GM23338 (cell line): Measurements from ENCODE around the gene DPF3. TPM values are rescaled to one million over a fixed set of nuclear protein-coding genes. Genes with fewer than 3 reads are reported as not detected.

ENCODE experiments used
- ATAC-seq: fragments of 200-7000 bp; cut with Tn5 transposase; 3 replicates; pipeline ENCODE4 v1.9.1; 2020
- DNase-seq: peaks from one replicate; pipeline ENCODE4 v3.0.0-alpha.2; 2015; ENCODE audit warnings: low spot score
- H2AFZ ChIP-seq: fragments of 200-600 bp; sonication (generic); 2 replicates; pipeline ENCODE4 v1.8.0; 2016; ENCODE audit warnings: antibody characterized with exemption, mild to moderate bottlenecking, moderate library complexity
- H3F3A ChIP-seq: fragments of 200-600 bp; sonication (generic); replicated peaks from 2 replicates; pipeline ENCODE4 v1.8.0; 2017; ENCODE audit warnings: antibody characterized with exemption, mixed run types, low read depth
- H3K27ac ChIP-seq: fragments of 200-600 bp; sonication (generic); 2 replicates; pipeline ENCODE4 v1.6.1; 2016; ENCODE audit warnings: low read depth
- H3K27me3 ChIP-seq: fragments of 200-600 bp; sonication (generic); 2 replicates; pipeline ENCODE4 v1.8.0; 2016; ENCODE audit warnings: mild to moderate bottlenecking, mixed run types, moderate library complexity; ENCODE audit not compliant: insufficient read depth
- H3K36me3 ChIP-seq: fragments of 200-600 bp; sonication (generic); 2 replicates; pipeline ENCODE4 v1.8.0; 2016; ENCODE audit warnings: mild to moderate bottlenecking; ENCODE audit not compliant: insufficient read depth
- H3K4me1 ChIP-seq: fragments of 200-600 bp; sonication (generic); 2 replicates; pipeline ENCODE4 v1.8.0; 2016; ENCODE audit warnings: mild to moderate bottlenecking, moderate library complexity; ENCODE audit not compliant: insufficient read depth
- H3K4me2 ChIP-seq: fragments of 200-600 bp; sonication (generic); 2 replicates; pipeline ENCODE4 v1.7.1; 2017; ENCODE audit warnings: mixed run types
- H3K4me3 ChIP-seq: fragments of 200-600 bp; sonication (generic); 2 replicates; pipeline ENCODE4 v1.6.1; 2016; ENCODE audit warnings: mixed run types
- H3K79me2 ChIP-seq: fragments of 200-600 bp; sonication (generic); replicated peaks from 2 replicates; pipeline ENCODE4 v1.8.0; 2017; ENCODE audit warnings: mild to moderate bottlenecking; ENCODE audit not compliant: insufficient read depth
- H3K9me2 ChIP-seq: fragments of 200-600 bp; sonication (generic); 2 replicates; pipeline ENCODE4 v1.8.0; 2017; ENCODE audit not compliant: insufficient read depth
- H4K20me1 ChIP-seq: fragments of 200-600 bp; sonication (generic); replicated peaks from 2 replicates; pipeline ENCODE4 v1.8.0; 2017; ENCODE audit warnings: mild to moderate bottlenecking; ENCODE audit not compliant: insufficient read depth
- H3K27ac Mint-ChIP-seq: 2 replicates; pipeline ENCODE4 v1.8.0; 2020; ENCODE audit warnings: inconsistent platforms, mild to moderate bottlenecking, moderate library complexity, mixed read lengths
- H3K27me3 Mint-ChIP-seq: 3 replicates; pipeline ENCODE4 v1.8.0; 2022; ENCODE audit warnings: low read depth, mild to moderate bottlenecking, moderate library complexity, mixed read lengths, inconsistent platforms; ENCODE audit not compliant: insufficient read depth, poor library complexity
- H3K36me3 Mint-ChIP-seq: 3 replicates; pipeline ENCODE4 v1.8.0; 2021; ENCODE audit warnings: low read depth, mild to moderate bottlenecking, inconsistent platforms, moderate library complexity, mixed read lengths
- H3K4me1 Mint-ChIP-seq: 3 replicates; pipeline ENCODE4 v1.8.0; 2020; ENCODE audit warnings: mild to moderate bottlenecking, inconsistent platforms, mixed read lengths
- H3K4me3 Mint-ChIP-seq: 3 replicates; pipeline ENCODE4 v1.8.0; 2021; ENCODE audit warnings: moderate library complexity, mild to moderate bottlenecking, inconsistent platforms, mixed read lengths
- H3K9me3 Mint-ChIP-seq: 3 replicates; pipeline ENCODE4 v1.8.0; 2020; ENCODE audit warnings: moderate library complexity, mild to moderate bottlenecking, inconsistent platforms, mixed read lengths
- CREB1 ChIP-seq: fragments of 250-450 bp; sonication (Bioruptor Pico); IDR thresholded peaks from 2 replicates; pipeline ENCODE4 v1.5.0; 2020; ENCODE audit warnings: low read depth, mild to moderate bottlenecking, moderate library complexity
- ETS1 ChIP-seq: IDR thresholded peaks from 2 replicates; pipeline ENCODE4 v1.6.1; 2016; ENCODE audit warnings: antibody characterized with exemption
- EZH2 ChIP-seq: fragments of 200-600 bp; sonication (generic); IDR thresholded peaks from one replicate; pipeline ENCODE4 v1.8.0; 2017; ENCODE audit warnings: antibody characterized with exemption, mild to moderate bottlenecking, low read depth; ENCODE audit not compliant: unreplicated experiment
- EZH2phosphoT487 ChIP-seq: fragments of 200-600 bp; sonication (generic); IDR thresholded peaks from one replicate; pipeline ENCODE4 v1.8.1; 2018; ENCODE audit warnings: antibody characterized with exemption; ENCODE audit not compliant: unreplicated experiment
- JUNB ChIP-seq: IDR thresholded peaks from one replicate; pipeline ENCODE4 v1.6.1; 2016; ENCODE audit warnings: antibody characterized with exemption; ENCODE audit not compliant: unreplicated experiment
- NANOG ChIP-seq: IDR thresholded peaks from 2 replicates; pipeline ENCODE4 v1.6.1; 2016; ENCODE audit warnings: antibody characterized with exemption, borderline replicate concordance
- POLR2AphosphoS5 ChIP-seq: IDR thresholded peaks from 2 replicates; pipeline ENCODE4 v1.6.1; 2016; ENCODE audit warnings: antibody characterized with exemption, low read depth
- STAT1 ChIP-seq: IDR thresholded peaks from one replicate; pipeline ENCODE4 v1.6.1; 2016; ENCODE audit warnings: antibody characterized with exemption; ENCODE audit not compliant: unreplicated experiment
- ZNF114 ChIP-seq: fragments of 250-450 bp; sonication (Bioruptor Pico); IDR thresholded peaks from 2 replicates; pipeline ENCODE4 v1.5.0; 2020; ENCODE audit warnings: mild to moderate bottlenecking, moderate library complexity
- ZNF331 ChIP-seq: fragments of 250-450 bp; sonication (Bioruptor Pico); IDR thresholded peaks from 2 replicates; pipeline ENCODE4 v1.5.0; 2020; ENCODE audit warnings: low read depth, mild to moderate bottlenecking, moderate library complexity
- ZNF462 ChIP-seq: fragments of 250-450 bp; sonication (Bioruptor Pico); IDR thresholded peaks from 2 replicates; pipeline ENCODE4 v1.5.0; 2020; ENCODE audit warnings: mild to moderate bottlenecking, moderate library complexity
- polyA plus RNA-seq: library from polyadenylated mRNA; unstranded; fragments of >200 nt; fragmentation: Nextera tagmentation; extraction: Ambion mirVana; gene quantifications from 2 replicates; pipeline ENCODE4 v1.2.1, GENCODE V29; 2016
- total RNA-seq: library from RNA; depleted of rRNA; stranded (reverse); fragments of >200 nt; shearing (Covaris generic); gene quantifications from 2 replicates; pipeline ENCODE4 v1.2.3, GENCODE V29; 2014
- TF ChIP-seq, protein P1 (sequence below): IDR thresholded peaks from one replicate; pipeline ENCODE4 v1.6.1; 2018; ENCODE audit warnings: antibody characterized with exemption; ENCODE audit not compliant: unreplicated experiment
- TF ChIP-seq, protein P2 (sequence below), 2 experiments: fragments of 200-600 bp in 1 of 2; sonication (generic) in 1 of 2; conservative IDR thresholded peaks; 2 replicates each; pipeline versions ENCODE4 v1.5.1 to v1.6.1; 2016 to 2017; ENCODE audit warnings: antibody characterized with exemption in 2 of 2, low read depth in 2 of 2, mild to moderate bottlenecking in 2 of 2, moderate library complexity in 1 of 2

DPF3 gene
- total and polyA plus RNA-seq, 2 experiments from 2014 or later: 0.18 to 1.0 TPM

DNA sequence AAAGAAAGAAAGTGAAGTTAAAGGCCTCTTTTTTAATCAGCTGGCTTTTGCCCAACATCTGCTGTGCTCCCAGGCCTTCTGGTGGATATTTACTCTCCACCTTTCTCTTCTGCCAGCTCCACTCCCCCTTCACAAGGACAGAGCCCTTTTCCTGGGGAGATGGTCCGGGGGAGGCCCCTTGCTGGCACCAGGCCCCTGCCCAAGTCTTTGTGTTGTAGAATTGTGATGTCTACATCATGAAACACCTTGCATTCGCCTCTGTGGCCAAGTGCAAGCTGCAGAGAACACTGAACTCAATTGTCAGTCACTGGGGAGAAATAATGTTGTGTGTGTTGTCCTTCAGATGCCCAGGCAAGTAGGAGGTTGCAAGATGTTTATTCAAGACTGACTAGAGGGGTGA, 150.3 kb downstream of the DPF3 start:
- Histone ChIP-seq H4K20me1 (no peaks in the 10 kb centered on the region), H3K79me2 (no peaks in the 10 kb centered on the region), H3K27ac (no peak overlapping the region), H3K9me2 (no peaks in the 10 kb centered on the region), H3K4me3 (no peak overlapping the region), H3K4me2 (no peak overlapping the region), H3K36me3 (no peaks in the 10 kb centered on the region; the same call in 1 of the 2 replicates), H3K27me3 (no peaks in the 10 kb centered on the region), H3K4me1 (no peaks in the 10 kb centered on the region), H3F3A (no peaks in the 10 kb centered on the region), H2AFZ (no peak overlapping the region)
- Mint-ChIP-seq H3K9me3 (peaks cover 10% of the 10 kb centered on the region), H3K36me3 (peaks cover 8% of the 10 kb centered on the region; the same call in 2 of the 3 replicates), H3K27me3 (peaks cover 3% of the 10 kb centered on the region), H3K4me3 (no peak overlapping the region), H3K4me1 (peaks cover 6% of the 10 kb centered on the region), H3K27ac (no peak overlapping the region)
- DNase-seq (no peak), ATAC-seq (no peak)
- TF ChIP-seq JUNB (no peak), NANOG (no peak), ZNF462 (no peak), ETS1 (no peak), ZNF114 (CRISPR knock-in tag) (no peak), CREB1 (CRISPR knock-in tag) (no peak), ZNF331 (CRISPR knock-in tag) (no peak), POLR2AphosphoS5 (no peak), EZH2phosphoT487 (no peak), STAT1 (no peak), EZH2 (no peak)
- TF ChIP-seq, protein P1, sequence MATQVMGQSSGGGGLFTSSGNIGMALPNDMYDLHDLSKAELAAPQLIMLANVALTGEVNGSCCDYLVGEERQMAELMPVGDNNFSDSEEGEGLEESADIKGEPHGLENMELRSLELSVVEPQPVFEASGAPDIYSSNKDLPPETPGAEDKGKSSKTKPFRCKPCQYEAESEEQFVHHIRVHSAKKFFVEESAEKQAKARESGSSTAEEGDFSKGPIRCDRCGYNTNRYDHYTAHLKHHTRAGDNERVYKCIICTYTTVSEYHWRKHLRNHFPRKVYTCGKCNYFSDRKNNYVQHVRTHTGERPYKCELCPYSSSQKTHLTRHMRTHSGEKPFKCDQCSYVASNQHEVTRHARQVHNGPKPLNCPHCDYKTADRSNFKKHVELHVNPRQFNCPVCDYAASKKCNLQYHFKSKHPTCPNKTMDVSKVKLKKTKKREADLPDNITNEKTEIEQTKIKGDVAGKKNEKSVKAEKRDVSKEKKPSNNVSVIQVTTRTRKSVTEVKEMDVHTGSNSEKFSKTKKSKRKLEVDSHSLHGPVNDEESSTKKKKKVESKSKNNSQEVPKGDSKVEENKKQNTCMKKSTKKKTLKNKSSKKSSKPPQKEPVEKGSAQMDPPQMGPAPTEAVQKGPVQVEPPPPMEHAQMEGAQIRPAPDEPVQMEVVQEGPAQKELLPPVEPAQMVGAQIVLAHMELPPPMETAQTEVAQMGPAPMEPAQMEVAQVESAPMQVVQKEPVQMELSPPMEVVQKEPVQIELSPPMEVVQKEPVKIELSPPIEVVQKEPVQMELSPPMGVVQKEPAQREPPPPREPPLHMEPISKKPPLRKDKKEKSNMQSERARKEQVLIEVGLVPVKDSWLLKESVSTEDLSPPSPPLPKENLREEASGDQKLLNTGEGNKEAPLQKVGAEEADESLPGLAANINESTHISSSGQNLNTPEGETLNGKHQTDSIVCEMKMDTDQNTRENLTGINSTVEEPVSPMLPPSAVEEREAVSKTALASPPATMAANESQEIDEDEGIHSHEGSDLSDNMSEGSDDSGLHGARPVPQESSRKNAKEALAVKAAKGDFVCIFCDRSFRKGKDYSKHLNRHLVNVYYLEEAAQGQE: no peak
- TF ChIP-seq, protein P2, sequence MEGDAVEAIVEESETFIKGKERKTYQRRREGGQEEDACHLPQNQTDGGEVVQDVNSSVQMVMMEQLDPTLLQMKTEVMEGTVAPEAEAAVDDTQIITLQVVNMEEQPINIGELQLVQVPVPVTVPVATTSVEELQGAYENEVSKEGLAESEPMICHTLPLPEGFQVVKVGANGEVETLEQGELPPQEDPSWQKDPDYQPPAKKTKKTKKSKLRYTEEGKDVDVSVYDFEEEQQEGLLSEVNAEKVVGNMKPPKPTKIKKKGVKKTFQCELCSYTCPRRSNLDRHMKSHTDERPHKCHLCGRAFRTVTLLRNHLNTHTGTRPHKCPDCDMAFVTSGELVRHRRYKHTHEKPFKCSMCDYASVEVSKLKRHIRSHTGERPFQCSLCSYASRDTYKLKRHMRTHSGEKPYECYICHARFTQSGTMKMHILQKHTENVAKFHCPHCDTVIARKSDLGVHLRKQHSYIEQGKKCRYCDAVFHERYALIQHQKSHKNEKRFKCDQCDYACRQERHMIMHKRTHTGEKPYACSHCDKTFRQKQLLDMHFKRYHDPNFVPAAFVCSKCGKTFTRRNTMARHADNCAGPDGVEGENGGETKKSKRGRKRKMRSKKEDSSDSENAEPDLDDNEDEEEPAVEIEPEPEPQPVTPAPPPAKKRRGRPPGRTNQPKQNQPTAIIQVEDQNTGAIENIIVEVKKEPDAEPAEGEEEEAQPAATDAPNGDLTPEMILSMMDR (conservative IDR thresholded peaks at IDR 0.05; ENCODE audit: low read depth in 2 of 2): no peak
